ENCODE results near the gene PHF2.

The PHF2 gene

DNA sequence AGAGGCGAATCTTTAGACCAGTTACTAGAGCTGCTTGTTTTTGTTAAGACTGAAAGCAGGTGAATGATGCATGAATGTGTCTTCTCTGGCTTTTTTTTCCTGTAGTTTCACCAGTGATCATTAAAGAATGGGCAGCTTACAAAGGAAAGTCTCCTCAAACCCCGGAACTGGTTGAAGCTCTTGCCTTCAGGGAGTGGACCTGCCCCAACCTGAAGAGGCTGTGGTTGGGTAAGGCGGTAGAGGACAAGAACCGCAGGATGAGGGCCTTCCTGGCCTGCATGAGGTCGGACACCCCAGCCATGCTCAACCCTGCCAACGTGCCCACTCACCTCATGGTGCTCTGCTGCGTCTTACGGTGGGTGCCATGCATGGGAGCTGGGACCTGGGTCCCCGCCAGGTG lies 33.3 kb upstream of the PHF2 start:
- Histone ChIP-seq H4K20me1 (ENCODE audit: insufficient read depth, low read length) (no peaks in the 10 kb centered on the region), H3K9me2 (replicated peaks; ENCODE audit: insufficient read depth, low read length) (no peaks in the 10 kb centered on the region), H2AFZ (ENCODE audit: low read length) (no peak overlapping the region), H3K27ac (ENCODE audit: low read length) (no peak overlapping the region), H3K9ac (ENCODE audit: low read length) (no peak overlapping the region), H3K79me2 (ENCODE audit: low read length) (0 out of 2 replicates have a peak, but pooled peaks cover 16% of the 10 kb centered on the region), H3K4me3 (ENCODE audit: low read length) (no peak overlapping the region), H3F3A (ENCODE audit: insufficient read depth, low read length) (no peaks in the 10 kb centered on the region), H3K4me2 (ENCODE audit: low read depth, low read length) (no peak overlapping the region), H3K27me3 (replicated peaks; ENCODE audit: insufficient read depth, low read length) (no peaks in the 10 kb centered on the region), H3K9me3 (replicated peaks; ENCODE audit: insufficient read depth, low read length) (no peaks in the 10 kb centered on the region), H3K4me1 (ENCODE audit: low read length) (no peaks in the 10 kb centered on the region), H3K36me3 (replicated peaks; ENCODE audit: insufficient read depth, low read length) (no peaks in the 10 kb centered on the region)
- TF ChIP-seq, protein P1, sequence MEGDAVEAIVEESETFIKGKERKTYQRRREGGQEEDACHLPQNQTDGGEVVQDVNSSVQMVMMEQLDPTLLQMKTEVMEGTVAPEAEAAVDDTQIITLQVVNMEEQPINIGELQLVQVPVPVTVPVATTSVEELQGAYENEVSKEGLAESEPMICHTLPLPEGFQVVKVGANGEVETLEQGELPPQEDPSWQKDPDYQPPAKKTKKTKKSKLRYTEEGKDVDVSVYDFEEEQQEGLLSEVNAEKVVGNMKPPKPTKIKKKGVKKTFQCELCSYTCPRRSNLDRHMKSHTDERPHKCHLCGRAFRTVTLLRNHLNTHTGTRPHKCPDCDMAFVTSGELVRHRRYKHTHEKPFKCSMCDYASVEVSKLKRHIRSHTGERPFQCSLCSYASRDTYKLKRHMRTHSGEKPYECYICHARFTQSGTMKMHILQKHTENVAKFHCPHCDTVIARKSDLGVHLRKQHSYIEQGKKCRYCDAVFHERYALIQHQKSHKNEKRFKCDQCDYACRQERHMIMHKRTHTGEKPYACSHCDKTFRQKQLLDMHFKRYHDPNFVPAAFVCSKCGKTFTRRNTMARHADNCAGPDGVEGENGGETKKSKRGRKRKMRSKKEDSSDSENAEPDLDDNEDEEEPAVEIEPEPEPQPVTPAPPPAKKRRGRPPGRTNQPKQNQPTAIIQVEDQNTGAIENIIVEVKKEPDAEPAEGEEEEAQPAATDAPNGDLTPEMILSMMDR (IDR thresholded peaks at IDR 0.05; ENCODE audit: low read length) = no peak
- no peak for TF ChIP-seq EZH2phosphoT487 (IDR thresholded peaks at IDR 0.05; ENCODE audit: low read length)
- no peak for TF ChIP-seq EZH2 (optimal IDR thresholded peaks at IDR 0.05; ENCODE audit: low read depth, low read length)
- no peak for DNase-seq

DNA sequence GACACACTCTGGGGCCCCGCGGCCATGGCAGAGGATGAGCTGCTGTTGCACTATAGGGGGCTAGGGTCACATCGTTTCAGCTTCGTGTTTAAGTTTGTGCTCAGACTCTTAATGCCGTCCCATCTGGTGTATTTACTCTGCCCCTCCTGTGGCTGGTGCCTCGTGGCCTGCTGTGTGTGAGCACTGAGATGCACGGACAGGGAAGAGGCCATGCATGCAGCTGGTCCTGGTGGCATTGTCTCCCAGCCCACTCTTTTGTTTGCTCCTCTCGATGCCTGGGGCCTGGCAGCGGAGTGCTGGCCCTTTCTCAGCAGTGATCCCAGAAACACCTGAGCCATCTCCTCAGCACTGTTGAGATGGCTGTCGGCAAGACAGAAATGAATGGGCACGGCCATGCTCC lies 30.0 kb upstream of the PHF2 start:
- Histone ChIP-seq H3K79me2 (ENCODE audit: low read length) (0 out of 2 replicates have a peak, but pooled peaks cover 5% of the 10 kb centered on the region), H2AFZ (ENCODE audit: low read length) (no peak overlapping the region), H3K4me2 (ENCODE audit: low read depth, low read length) (no peak overlapping the region), H3K9me2 (replicated peaks; ENCODE audit: insufficient read depth, low read length) (no peaks in the 10 kb centered on the region), H3K27ac (ENCODE audit: low read length) (no peak overlapping the region), H3K4me3 (ENCODE audit: low read length) (no peak overlapping the region), H4K20me1 (ENCODE audit: insufficient read depth, low read length) (no peaks in the 10 kb centered on the region), H3K4me1 (ENCODE audit: low read length) (peaks cover 10% of the 10 kb centered on the region), H3K27me3 (replicated peaks; ENCODE audit: insufficient read depth, low read length) (no peaks in the 10 kb centered on the region), H3K36me3 (replicated peaks; ENCODE audit: insufficient read depth, low read length) (0 out of 2 replicates have a peak, but pooled peaks cover 3% of the 10 kb centered on the region), H3K9ac (ENCODE audit: low read length) (no peak overlapping the region), H3K9me3 (replicated peaks; ENCODE audit: insufficient read depth, low read length) (no peaks in the 10 kb centered on the region), H3F3A (ENCODE audit: insufficient read depth, low read length) (no peaks in the 10 kb centered on the region)
- TF ChIP-seq EZH2phosphoT487 (IDR thresholded peaks at IDR 0.05; ENCODE audit: low read length) = no peak
- DNase-seq = no peak

- Histone ChIP-seq H3K4me3 (ENCODE audit: low read length) (no peak overlapping the region), H3K9me2 (replicated peaks; ENCODE audit: insufficient read depth, low read length) (no peaks in the 10 kb centered on the region), H3K79me2 (ENCODE audit: low read length) (peaks cover 7% of the 10 kb centered on the region; the same call in 1 of the 2 replicates), H3K4me2 (ENCODE audit: low read depth, low read length) (no peak overlapping the region), H3K4me1 (ENCODE audit: low read length) (peaks cover 10% of the 10 kb centered on the region), H3K9ac (ENCODE audit: low read length) (no peak overlapping the region), H3K27ac (ENCODE audit: low read length) (peak overlapping the region; percentile 14; the same call in 1 of the 2 replicates), H3K36me3 (replicated peaks; ENCODE audit: insufficient read depth, low read length) (peaks cover 23% of the 10 kb centered on the region; the same call in 1 of the 2 replicates), H3K27me3 (replicated peaks; ENCODE audit: insufficient read depth, low read length) (no peaks in the 10 kb centered on the region), H3K9me3 (replicated peaks; ENCODE audit: insufficient read depth, low read length) (no peaks in the 10 kb centered on the region), H3F3A (ENCODE audit: insufficient read depth, low read length) (no peaks in the 10 kb centered on the region), H2AFZ (ENCODE audit: low read length) (no peak overlapping the region), H4K20me1 (ENCODE audit: insufficient read depth, low read length) (no peaks in the 10 kb centered on the region)
- DNase-seq = no peak
- TF ChIP-seq EZH2phosphoT487 (IDR thresholded peaks at IDR 0.05; ENCODE audit: low read length) (no peak), EZH2 (optimal IDR thresholded peaks at IDR 0.05; ENCODE audit: low read depth, low read length) (no peak)
- TF ChIP-seq, protein P1 (IDR thresholded peaks at IDR 0.05; ENCODE audit: low read length) = no peak
These were observed 26.8 kb upstream of the PHF2 start for GRCh38 chr9:93549611-93550010.

- H3F3A ChIP-seq (ENCODE audit: insufficient read depth, low read length) = no peaks in the 10 kb centered on the region
- TF ChIP-seq EZH2phosphoT487 (IDR thresholded peaks at IDR 0.05; ENCODE audit: low read length) (no peak), EZH2 (optimal IDR thresholded peaks at IDR 0.05; ENCODE audit: low read depth, low read length) (no peak)
- H3K4me2 ChIP-seq (ENCODE audit: low read depth, low read length) = no peak overlapping the region
- H3K9ac ChIP-seq (ENCODE audit: low read length) = no peak overlapping the region
- H3K9me2 ChIP-seq (replicated peaks; ENCODE audit: insufficient read depth, low read length) = no peaks in the 10 kb centered on the region
- no peak overlapping the region for H3K4me3 ChIP-seq (ENCODE audit: low read length)
- H4K20me1 ChIP-seq (ENCODE audit: insufficient read depth, low read length) = no peaks in the 10 kb centered on the region
- peaks cover 6% of the 10 kb centered on the region; the same call in 1 of the 2 replicates for H3K79me2 ChIP-seq (ENCODE audit: low read length)
- no peak for DNase-seq
- H3K27ac ChIP-seq (ENCODE audit: low read length) = no peak overlapping the region
- H3K27me3 ChIP-seq (replicated peaks; ENCODE audit: insufficient read depth, low read length) = no peaks in the 10 kb centered on the region
- no peak overlapping the region for H2AFZ ChIP-seq (ENCODE audit: low read length)
- H3K9me3 ChIP-seq (replicated peaks; ENCODE audit: insufficient read depth, low read length) = no peaks in the 10 kb centered on the region
- peaks cover 36% of the 10 kb centered on the region; the same call in 1 of the 2 replicates for H3K36me3 ChIP-seq (replicated peaks; ENCODE audit: insufficient read depth, low read length)
- peaks cover 10% of the 10 kb centered on the region for H3K4me1 ChIP-seq (ENCODE audit: low read length)
These were observed 23.5 kb upstream of the PHF2 start for GRCh38 chr9:93552923-93553322.
